COLO668 (cell line): Measurements from ENCODE around the gene BACE2.
"Not testable (repeated sequence)": the region's sequence is repeated elsewhere in the genome, so short reads cannot be mapped to it uniquely, and the experiment has no call there.

Source experiments
- DNase-seq: peaks from one replicate; lab custom pipeline; 2025; ENCODE audit not compliant: unreplicated experiment; lab: John Stamatoyannopoulos, UW

The BACE2 gene

GRCh38 chr21:41236352-41236973 lies 68.5 kb downstream of the BACE2 start:
- DNase-seq = no peak

- not testable (repeated sequence) for DNase-seq
These were observed 70.3 kb downstream of the BACE2 start for GRCh38 chr21:41238081-41238796.

GRCh38 chr21:41240040-41240439 lies 72.1 kb downstream of the BACE2 start:
- DNase-seq = no peak

DNA sequence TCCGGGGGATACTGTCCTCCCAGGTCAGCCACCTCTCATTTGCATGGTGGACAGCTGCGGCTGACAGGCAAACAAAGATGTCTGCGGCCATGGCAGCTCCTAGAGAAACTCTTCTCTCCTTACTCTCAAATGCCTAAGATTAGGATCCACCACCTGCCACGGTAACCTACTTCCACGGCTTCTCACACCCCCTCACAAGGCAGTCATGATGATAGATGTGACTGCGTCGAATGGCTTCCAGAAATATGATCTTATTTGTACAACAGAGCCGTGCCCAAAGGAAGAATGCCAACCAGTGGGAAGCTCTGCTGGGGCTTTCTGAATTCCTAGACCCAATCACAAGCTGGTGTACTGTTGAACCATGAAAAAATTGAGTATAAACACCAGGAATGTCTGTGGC lies 73.4 kb downstream of the BACE2 start:
- DNase-seq = no peak

GRCh38 chr21:41242238-41242829 lies 74.4 kb downstream of the BACE2 start:
- no peak for DNase-seq

- no peak for DNase-seq
These were observed 75.1 kb downstream of the BACE2 start for GRCh38 chr21:41243107-41243506.

- DNase-seq = not testable (repeated sequence)
These were observed 76.4 kb downstream of the BACE2 start for GRCh38 chr21:41244266-41244880.

- DNase-seq = no peak
These were observed 77.7 kb downstream of the BACE2 start for GRCh38 chr21:41245509-41246135.

DNA sequence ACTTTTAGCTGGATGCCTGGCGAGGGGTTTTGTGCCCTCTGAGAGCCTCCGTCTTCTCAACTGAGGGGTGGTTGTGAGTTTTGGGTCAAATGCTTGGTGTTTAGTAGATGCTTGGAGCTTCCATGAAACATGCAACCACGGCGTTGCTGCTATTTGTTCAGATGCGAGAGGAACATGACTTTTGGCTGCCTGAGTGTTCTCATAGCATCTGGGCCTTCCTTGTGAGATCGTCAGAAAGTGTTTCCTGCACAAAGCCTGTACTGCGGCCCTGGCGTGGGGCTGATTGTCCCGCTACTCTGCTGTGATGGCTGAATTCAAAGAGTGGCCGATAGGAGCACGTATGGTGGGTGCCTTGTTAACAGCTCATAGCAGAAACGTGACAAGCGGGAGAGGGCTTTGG lies 78.8 kb downstream of the BACE2 start:
- no peak for DNase-seq

DNA sequence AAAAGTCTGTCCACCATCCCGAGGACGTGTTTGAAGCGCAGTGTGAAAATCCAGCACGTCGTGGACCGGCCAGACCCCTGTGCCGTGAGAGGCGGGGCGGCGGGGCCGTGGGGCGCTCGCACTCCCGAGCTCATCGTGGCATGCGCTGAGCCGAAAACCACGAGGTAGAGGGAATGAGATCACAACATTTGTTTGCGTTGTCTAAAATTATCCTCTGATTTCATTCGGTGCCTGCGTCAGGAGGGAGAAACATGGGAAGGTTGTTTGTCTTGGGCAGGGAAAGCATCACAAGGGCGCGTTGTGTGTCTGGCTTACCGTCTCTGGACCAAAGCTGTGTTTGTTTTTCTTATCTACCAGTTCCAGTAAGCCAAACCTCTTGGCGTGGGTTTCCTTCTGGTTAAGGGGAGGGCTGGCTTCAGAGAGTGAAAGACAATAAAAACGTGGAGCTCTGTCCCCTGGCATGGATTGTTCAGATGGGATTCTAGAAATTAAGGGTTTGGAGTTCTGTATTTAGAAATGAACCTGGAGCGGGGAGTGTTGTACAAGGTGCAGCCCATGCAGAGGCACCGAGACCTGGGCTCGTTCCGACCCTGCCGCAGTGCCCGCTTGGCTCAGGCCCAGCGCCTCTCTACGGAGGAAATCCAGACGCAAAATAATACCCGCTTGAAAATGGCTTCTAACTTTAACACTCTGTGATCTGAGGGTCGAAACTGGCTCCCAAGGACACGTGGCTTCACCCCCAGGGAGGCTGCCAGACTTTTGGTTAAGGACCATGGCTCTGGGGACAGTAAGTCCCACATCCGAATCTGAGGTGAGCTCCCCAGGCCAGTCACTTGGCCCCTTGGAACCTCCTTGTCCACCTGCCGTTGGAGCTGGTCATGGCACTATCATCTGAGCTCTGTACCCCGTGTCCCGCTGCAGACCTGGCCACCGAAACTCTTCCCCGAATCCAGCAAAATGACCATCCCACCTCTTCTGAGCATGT lies 79.9 kb downstream of the BACE2 start:
- DNase-seq = no peak

- no peak for DNase-seq
These were observed 81.5 kb downstream of the BACE2 start for GRCh38 chr21:41249476-41249875.

DNA sequence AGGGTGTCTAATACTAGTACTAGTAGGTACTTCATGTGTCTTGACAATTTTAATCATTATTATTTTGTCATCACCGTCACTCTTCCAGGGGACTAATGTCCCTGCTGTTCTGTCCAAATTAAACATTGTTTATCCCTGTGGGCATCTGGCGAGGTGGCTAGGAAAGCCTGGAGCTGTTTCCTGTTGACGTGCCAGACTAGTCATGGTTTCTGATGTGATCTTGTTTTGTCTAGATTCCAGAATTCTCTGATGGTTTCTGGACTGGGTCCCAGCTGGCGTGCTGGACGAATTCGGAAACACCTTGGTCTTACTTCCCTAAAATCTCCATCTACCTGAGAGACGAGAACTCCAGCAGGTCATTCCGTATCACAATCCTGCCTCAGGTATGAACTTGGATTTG lies 82.6 kb downstream of the BACE2 start:
- DNase-seq = no peak

- DNase-seq = no peak
These were observed 84.1 kb downstream of the BACE2 start for GRCh38 chr21:41251961-41252642.

DNA sequence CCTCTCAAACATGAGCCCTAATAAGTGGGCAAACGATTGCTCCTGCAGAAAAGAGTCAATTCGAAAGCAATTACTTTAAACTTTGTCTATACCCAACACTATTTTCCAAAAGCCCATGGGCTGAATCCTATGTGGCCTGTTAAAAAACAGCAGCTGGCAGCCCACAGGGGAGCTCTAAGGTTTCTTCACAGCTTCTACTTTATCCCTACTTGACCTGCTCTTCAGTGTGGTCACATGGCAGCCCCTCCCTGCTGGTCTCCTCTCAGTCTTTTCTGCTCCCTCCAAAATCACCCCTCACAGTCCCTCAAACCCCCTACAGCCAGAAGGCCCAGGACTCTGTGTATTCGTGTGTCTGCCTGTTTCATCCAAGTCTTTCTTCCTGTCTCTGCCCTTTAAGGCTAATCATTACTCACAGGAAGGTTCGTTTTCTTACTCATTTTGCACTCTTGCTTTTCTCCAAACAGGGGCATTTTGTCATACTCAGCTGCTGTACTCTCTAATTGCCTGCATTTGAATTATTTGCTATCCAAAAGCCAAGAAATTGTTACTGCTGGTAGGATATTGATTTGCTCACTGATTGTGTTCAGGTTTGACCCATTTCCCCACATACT lies 86.2 kb downstream of the BACE2 start:
- DNase-seq = no peak

GRCh38 chr21:41255190-41255589 lies 87.2 kb downstream of the BACE2 start:
- DNase-seq = no peak

DNA sequence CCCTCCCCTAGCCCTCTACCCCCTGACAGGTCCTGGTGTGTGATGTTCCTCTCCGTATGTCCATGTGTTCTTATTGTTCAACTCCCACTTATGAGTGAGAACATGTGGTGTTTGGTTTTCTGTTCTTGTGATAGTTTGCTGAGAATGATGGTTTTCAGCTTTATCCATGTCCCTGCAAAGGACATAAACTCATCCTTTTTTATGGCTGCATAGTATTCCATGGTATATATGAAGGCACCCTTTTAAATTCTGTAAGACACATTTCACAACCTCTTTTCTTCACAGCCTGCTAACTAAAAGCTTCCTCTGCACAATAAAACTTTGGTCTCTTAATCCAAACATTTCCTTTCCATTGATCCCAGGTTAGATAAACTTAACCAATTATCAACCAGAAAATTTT lies 88.3 kb downstream of the BACE2 start:
- not testable (repeated sequence) for DNase-seq

GRCh38 chr21:41256771-41257702 lies 89.1 kb downstream of the BACE2 start:
- DNase-seq = no peak

GRCh38 chr21:41258617-41259016 lies 90.7 kb downstream of the BACE2 start:
- DNase-seq = no peak
